ENCODE data around the gene DEFB118.
"Not testable (repeated sequence)": the region's sequence is repeated elsewhere in the genome, so short reads cannot be mapped to it uniquely, and the experiment has no call there.

The DEFB118 gene, protein sequence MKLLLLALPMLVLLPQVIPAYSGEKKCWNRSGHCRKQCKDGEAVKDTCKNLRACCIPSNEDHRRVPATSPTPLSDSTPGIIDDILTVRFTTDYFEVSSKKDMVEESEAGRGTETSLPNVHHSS

DNA sequence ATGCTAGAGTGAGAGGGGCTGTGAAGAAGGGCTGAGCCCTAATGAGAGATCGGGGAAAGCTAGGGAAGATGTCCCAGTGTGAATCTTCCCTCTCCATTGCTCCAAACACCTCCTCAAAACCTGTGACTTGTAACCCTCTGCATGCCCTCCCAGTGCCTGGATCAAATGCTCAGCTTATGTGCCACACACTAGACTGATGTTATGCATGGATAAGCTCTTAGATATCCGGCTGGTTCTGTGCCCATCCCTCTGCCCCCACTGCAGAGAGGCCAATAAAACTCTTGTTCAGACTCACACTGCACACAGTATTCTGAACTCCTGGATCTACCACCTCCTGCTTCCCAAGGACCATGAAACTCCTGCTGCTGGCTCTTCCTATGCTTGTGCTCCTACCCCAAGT is at the start of gene DEFB118:
Gene DEFB118 (plus strand): TSS at position 301 of the 400 bp plus-strand sequence. CDS start 50 bp downstream, at position 351.
- no peak for DNase-seq (ENCODE audit: low spot score)
- no peak within 1 kb of the TSS for H3K27ac ChIP-seq
- CTCF ChIA-PET, result no interaction called here
- TF ChIP-seq, protein P1, sequence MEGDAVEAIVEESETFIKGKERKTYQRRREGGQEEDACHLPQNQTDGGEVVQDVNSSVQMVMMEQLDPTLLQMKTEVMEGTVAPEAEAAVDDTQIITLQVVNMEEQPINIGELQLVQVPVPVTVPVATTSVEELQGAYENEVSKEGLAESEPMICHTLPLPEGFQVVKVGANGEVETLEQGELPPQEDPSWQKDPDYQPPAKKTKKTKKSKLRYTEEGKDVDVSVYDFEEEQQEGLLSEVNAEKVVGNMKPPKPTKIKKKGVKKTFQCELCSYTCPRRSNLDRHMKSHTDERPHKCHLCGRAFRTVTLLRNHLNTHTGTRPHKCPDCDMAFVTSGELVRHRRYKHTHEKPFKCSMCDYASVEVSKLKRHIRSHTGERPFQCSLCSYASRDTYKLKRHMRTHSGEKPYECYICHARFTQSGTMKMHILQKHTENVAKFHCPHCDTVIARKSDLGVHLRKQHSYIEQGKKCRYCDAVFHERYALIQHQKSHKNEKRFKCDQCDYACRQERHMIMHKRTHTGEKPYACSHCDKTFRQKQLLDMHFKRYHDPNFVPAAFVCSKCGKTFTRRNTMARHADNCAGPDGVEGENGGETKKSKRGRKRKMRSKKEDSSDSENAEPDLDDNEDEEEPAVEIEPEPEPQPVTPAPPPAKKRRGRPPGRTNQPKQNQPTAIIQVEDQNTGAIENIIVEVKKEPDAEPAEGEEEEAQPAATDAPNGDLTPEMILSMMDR (conservative IDR thresholded peaks at IDR 0.05; ENCODE audit: low read depth), result no peak
- POLR2A ChIA-PET (ENCODE audit: low non-redundant PET), result no interaction called here

DNA sequence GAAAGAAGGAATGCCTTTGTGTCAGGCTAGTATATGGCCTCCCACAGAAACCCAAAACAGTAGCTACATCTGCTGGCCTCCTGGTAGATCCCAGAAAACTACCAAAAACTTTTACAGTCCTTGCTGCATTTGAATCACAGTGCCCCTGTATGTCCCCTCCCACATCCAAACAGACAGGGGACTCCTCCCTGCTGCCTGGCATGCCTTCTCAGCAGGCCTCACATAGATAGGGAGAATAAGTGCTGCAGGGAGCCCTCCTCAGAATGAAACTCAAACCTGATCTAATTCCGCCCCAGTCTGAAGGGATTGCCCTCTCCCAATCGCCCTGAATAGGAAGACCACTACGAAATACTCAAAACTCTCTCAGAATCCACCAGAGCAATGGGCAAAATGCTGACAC is 45.9 kb upstream of the DEFB118 start:
- DNase-seq (ENCODE audit: low spot score), result no peak

DNA sequence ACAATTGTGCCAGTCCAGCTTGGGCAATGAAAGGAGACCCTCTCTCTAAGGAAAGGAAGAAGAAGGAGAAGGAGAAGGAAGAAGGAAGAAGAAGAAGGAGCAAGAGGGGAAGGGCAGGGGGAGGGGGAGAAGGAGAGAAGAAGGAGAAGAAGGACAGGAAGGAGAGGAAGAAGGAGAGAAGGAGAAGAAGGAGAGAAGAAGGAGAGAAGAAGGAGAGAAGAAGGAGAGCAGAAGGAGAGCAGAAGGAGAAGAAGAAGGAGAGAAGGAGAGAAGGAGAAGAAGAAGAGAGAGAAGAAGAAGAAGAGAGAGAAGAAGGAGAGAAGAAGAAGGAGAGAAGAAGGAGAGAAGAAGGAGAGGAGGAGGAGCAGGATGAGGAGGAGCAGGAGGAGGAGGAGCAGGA is 37.5 kb upstream of the DEFB118 start:
- CTCF ChIA-PET, result no interaction called here
- no peak for DNase-seq (ENCODE audit: low spot score)
- TF ChIP-seq, protein P1 (conservative IDR thresholded peaks at IDR 0.05; ENCODE audit: low read depth), result no peak
- H3K27ac ChIP-seq, result no peak overlapping the region
- POLR2A ChIA-PET (ENCODE audit: low non-redundant PET), result no interaction called here

More for the DNA sequence above, 45.9 kb upstream of the DEFB118 start:
- ChIA-PET POLR2A (ENCODE audit: low non-redundant PET) (no interaction called here), CTCF (no interaction called here)
- H3K27ac ChIP-seq, result no peak overlapping the region
- TF ChIP-seq, protein P1 (conservative IDR thresholded peaks at IDR 0.05; ENCODE audit: low read depth), result no peak

DNA sequence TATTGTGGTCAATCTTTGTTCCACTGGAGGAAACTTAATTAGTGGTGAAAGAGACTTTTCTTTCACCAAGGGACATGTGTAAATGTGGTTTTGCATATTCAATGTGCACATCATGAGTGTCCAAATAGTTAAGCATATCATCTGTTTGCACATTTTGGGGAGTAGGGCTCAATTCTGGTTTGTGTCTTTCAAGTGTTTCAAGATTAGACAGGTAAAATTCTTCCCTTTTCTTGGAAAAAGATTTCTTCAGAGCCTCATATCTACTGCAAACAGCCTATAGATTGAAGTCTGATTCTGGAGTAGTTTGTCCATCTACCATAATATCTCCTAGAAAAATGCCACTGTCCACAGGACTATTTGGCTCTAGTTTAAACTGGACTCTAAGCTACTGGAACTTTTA is 26.9 kb upstream of the DEFB118 start:
- POLR2A ChIA-PET (ENCODE audit: low non-redundant PET), result no interaction called here
- CTCF ChIA-PET, result no interaction called here
- H3K27ac ChIP-seq, result no peak overlapping the region
- TF ChIP-seq, protein P1 (conservative IDR thresholded peaks at IDR 0.05; ENCODE audit: low read depth), result no peak
- no peak for DNase-seq (ENCODE audit: low spot score)

DNA sequence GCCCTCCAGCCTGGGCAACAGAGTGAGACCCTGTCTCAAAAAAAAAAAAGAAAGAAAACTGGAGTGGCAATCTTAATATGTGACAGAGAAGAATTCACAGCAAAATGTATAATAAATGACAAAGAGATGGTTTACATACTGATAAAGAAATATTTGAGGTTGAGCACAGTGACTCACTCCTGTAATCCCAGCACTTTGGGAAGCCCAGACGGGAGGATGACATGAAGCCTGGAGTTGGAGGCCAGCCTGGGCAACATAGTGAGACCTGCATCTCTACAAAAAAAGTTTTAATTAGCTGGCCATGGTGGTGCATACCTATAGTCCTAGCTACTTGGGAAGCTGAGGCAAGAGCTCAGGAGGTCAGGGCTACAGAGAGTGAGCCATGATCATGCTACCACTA is 12.4 kb upstream of the DEFB118 start:
- TF ChIP-seq, protein P1 (conservative IDR thresholded peaks at IDR 0.05; ENCODE audit: low read depth), result no peak
- H3K27ac ChIP-seq, result no peak overlapping the region
- ChIA-PET CTCF (interaction anchor here (0.7 to 1.3 kb wide), 2 partner anchors 11 to 17 kb away, joined by 3 read pairs; no protein-coding TSS in a partner anchor), POLR2A (ENCODE audit: low non-redundant PET) (no interaction called here)
- DNase-seq (ENCODE audit: low spot score), result no peak

DNA sequence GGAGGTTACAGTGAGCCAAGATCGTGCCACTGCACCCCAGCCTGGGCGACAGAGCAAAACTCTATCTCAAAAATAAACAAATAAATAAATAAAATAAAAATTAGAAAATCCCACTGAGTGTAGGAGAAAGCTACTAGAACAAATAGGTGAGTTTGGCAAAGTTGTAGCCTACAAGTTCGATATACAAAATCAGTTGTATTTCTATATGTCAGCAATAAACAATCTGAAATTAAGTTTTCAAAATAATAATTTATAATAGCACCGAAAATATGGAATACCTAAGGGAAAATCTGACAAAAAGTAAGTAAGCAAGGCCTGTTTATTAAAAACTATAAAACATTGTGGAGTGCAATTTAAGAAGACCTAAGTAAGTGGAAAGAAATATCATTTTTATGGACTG is 5.1 kb upstream of the DEFB118 start:
- POLR2A ChIA-PET (ENCODE audit: low non-redundant PET), result no interaction called here
- CTCF ChIA-PET, result no interaction called here
- no peak for DNase-seq (ENCODE audit: low spot score)
- TF ChIP-seq, protein P1 (conservative IDR thresholded peaks at IDR 0.05; ENCODE audit: low read depth), result no peak
- no peak overlapping the region for H3K27ac ChIP-seq

DNA sequence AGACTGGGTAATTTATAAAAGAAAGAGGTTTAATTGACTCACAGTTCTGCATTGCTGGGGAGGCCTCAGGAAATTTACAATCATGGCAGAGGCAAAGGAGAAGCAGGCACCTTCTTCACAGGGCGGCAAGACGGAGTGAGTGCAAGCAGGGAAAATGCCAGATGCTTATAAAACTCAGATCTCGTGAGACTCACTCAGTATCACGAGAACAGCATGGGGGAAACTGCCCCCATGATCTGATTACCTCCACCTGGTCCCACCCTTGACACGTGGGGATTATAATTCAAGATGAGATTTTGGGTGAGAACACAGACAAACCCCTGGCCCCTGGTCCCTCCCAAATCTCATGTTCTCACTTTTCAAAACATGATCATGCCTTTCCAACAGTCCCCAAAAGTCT is 4.1 kb upstream of the DEFB118 start:
- CTCF ChIA-PET; H3K27ac ChIP-seq; DNase-seq (ENCODE audit: low spot score); POLR2A ChIA-PET (ENCODE audit: low non-redundant PET): not testable (repeated sequence)

Data from RWPE1 (cell line).